HFF-Myc (cell line): Measurements from ENCODE around the gene PSMD12.
A peak's percentile ranks its signal among the peaks of the same experiment; 100 is the strongest.

ENCODE experiments used
- DNase-seq: peaks from one replicate; pipeline ENCODE4 v3.0.0-alpha.2; 2011; ENCODE audit warnings: low read depth; ENCODE audit errors: extremely low read depth
- H3K4me3 ChIP-seq: replicated peaks from 2 replicates; pipeline ENCODE4 v1.5.1; 2011; ENCODE audit warnings: low read depth, mild to moderate bottlenecking, control low read depth, low read length
- TF ChIP-seq, protein P1 (sequence below): IDR thresholded peaks from 2 replicates; pipeline ENCODE4 v1.5.1; 2012; ENCODE audit warnings: mild to moderate bottlenecking, low read depth, low read length, control low read depth; ENCODE audit errors: missing control alignments

The PSMD12 gene

DNA sequence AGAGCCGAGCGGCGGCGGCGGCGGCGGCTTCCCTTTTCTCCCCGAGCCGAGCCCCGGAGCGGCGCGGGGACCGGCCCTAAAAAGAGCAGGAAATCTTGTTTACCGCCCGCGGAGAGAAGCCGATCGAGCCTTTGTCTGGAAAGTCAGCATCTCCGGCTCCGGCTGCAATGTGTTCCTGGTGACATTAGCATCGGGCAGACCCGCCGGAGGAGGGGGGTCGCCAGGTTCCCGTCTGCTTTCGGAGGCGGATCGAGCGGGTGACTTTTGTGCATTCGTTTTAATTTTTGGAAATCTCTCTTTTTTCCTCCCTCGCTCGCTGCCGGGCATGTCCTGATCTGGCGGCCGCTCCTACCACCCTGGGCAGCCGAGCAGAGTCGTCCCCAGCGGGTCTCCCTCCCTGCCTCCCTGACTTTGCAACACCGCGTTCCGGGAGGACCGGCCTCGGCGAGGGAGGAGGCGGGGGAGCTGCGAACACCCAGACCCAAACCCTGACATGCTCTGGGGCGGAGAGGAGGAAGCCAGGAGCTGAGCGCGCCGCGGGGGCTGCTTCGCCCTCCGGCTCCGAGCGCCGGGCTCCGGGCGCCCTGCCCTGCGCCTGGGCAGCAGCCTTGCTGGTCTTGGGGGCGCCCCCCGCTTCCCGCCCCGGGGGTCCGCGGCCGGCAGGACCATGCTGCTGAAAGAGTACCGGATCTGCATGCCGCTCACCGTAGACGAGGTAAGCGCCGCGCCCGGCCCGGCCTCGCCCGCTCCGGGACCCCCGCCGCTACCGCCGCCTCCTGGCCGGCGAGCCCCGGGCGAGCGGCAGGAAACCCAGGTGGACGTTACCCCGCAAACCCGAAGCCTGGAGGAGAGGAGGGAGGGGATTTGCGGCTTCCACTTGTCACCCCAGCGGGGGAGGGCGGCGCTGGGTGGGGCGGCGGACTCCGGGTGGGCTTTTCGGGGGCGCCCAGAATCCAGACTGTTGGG lies 11.4 kb upstream of the PSMD12 start:
- peak overlapping the region; percentile 87 for H3K4me3 ChIP-seq
- TF ChIP-seq, protein P1, sequence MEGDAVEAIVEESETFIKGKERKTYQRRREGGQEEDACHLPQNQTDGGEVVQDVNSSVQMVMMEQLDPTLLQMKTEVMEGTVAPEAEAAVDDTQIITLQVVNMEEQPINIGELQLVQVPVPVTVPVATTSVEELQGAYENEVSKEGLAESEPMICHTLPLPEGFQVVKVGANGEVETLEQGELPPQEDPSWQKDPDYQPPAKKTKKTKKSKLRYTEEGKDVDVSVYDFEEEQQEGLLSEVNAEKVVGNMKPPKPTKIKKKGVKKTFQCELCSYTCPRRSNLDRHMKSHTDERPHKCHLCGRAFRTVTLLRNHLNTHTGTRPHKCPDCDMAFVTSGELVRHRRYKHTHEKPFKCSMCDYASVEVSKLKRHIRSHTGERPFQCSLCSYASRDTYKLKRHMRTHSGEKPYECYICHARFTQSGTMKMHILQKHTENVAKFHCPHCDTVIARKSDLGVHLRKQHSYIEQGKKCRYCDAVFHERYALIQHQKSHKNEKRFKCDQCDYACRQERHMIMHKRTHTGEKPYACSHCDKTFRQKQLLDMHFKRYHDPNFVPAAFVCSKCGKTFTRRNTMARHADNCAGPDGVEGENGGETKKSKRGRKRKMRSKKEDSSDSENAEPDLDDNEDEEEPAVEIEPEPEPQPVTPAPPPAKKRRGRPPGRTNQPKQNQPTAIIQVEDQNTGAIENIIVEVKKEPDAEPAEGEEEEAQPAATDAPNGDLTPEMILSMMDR = no peak
- DNase-seq = no peak

DNA sequence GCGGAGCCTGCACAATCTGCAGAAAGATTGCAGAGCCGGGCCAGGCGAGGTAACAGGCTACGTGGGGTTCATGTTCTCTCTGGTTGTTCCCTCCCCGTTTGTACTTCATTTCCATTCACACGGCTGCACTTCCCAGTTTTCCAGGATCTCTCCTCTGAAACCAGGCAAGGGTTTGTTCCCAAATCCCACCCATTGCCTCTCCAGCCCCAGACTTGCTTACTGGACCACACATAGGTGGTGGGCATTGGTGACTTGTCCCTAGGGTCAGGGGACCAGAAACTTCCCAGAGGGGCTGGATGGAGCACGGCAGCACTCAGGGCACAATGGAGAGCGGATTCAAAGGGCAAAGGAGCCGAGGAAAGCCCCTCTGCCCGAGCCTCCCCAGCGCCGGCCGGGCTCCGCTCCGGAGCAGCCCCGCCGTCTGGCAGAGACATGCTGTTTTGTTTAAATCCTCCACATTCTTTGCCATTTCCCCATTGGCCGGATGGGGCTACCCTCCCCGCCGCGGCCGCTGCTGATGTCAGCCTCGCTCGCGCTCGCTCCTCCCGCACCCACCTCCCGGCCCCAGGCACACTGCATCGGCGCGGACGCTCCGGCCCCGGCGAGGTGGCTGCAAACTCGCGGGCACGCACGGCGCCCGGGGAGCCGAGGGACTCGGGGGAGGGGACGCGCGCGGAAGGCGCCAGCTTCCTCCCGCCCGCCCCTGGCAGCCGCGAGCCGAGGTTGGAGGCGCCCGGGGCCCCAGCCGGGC lies 10.5 kb upstream of the PSMD12 start, which contains the start of gene PITPNC1:
Gene PITPNC1 (plus strand): TSS at position 545 of the 751 bp plus-strand sequence.
- no peak for DNase-seq
- H3K4me3 ChIP-seq = peak within 1 kb of the TSS; percentile 87
- TF ChIP-seq, protein P1 = no peak

DNA sequence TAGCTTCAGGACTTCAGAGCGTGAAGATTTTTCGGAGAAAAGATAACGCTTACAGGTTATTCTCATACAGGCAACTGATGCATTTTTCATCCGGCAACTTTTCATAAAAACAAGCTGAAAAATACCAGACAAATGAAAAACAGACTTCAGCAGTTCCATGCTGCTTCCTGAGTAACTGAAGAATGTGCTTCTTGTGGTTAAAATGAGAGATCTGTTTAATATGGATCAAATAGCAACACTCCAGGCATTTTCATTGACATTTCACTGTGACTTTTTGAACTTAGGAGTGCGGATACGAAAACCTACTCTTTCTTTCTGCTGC lies 10.0 kb upstream of the PSMD12 start:
- peak; percentile 62 for DNase-seq
- TF ChIP-seq, protein P1 = no peak
- H3K4me3 ChIP-seq = peak overlapping the region; percentile 87

DNA sequence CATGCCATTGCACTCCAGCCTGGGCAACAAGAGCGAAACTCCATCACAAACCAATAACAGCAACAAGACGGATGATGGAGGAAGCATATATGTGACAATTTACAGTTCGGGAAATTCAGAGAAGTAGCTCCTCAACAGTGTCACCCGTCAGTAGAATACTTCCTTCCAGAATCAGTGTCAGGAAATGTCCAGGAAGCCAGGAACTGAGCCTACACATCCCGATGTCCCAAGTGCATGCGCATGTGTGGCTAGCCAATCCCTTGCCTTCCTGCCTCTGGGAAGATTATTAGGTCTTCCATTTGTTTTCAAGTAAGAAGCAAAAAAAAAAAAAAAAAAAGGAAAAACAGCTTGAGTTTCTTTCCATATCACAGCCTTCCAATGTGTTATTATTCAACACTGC lies 9.3 kb upstream of the PSMD12 start:
- H3K4me3 ChIP-seq = no peak overlapping the region
- TF ChIP-seq, protein P1 = no peak
- DNase-seq = no peak

DNA sequence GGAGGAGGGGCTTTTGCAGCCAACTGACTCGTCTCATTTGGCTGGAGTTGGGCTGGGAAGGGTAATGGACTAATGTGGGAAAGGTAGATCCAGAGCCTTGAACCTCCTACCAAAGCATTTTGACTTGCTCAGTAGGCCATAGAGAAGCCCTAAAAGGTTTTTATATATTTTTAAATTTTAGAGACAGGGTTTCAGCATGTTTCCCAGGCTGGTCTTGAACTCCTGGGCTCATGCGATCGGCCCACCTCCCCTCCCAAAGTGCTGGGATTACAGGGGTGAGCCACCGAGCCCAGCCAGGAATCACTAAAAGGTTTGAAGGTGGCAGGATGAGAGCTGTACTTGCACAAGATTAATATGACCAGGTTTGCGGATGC lies 8.7 kb upstream of the PSMD12 start:
- DNase-seq = no peak
- no peak overlapping the region for H3K4me3 ChIP-seq
- TF ChIP-seq, protein P1 = no peak

DNA sequence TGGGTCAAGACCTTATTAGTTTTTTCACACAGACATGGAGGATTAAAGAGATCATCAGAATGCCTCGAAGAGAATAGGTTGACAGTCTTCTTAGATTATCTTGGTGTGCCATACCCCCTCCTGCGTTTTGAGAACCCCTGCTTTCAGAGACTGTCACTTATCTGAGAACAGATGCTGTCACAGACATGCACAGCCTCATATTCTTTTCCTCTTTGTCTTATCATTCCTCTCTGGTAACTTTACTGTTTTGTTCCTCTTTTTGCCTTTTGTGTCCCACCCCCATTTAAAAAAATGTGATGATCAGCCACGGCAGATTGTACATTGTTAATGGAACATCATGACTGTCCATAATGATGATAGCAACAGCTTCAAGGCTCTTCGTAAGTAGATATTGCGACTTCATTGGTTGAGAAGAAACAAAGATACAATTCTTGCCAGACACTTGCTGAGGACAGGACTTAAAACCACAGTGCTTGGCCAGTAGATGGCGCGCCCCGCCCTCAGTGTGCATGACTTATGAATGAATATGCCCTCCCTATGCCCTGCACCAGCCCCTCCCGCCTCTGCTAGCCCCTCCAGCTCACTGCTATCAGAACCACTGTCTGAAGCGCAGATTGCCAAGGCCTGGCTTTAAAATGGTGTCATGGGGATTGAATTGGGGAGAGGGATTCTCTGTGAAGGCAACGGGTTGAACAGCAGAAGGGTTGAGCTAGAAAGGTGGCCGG lies 8.1 kb upstream of the PSMD12 start:
- peak; percentile 72 for DNase-seq
- TF ChIP-seq, protein P1 = peak; percentile 88
- H3K4me3 ChIP-seq = no peak overlapping the region
